ENCODE data around the gene NUDT22.

NUDT22 gene

GRCh38 chr11:64178951-64179639, 47.0 kb upstream of the NUDT22 start:
- Histone ChIP-seq H4K20me1 (ENCODE audit: control insufficient read depth, insufficient read depth, low read depth, low read length) (0 out of 2 replicates have a peak, but pooled peaks cover 6% of the 10 kb centered on the region), H3K27me3 (ENCODE audit: control insufficient read depth, low read length) (no peaks in the 10 kb centered on the region), H3K36me3 (ENCODE audit: control insufficient read depth, low read length) (peaks cover 3% of the 10 kb centered on the region; the same call in 1 of the 2 replicates), H3F3A (ENCODE audit: control insufficient read depth, insufficient read depth) (peaks cover 6% of the 10 kb centered on the region), H3K9me2 (replicated peaks; ENCODE audit: control insufficient read depth, low read length) (no peaks in the 10 kb centered on the region), H3K27ac (ENCODE audit: low read depth, low read length) (no peak overlapping the region), H3K4me3 (ENCODE audit: low read length) (no peak overlapping the region), H3K4me2 (ENCODE audit: low read length) (no peak overlapping the region), H3K9me3 (ENCODE audit: control insufficient read depth, insufficient read depth, low read length) (no peaks in the 10 kb centered on the region), H3K79me2 (ENCODE audit: control insufficient read depth, low read length) (peaks cover 35% of the 10 kb centered on the region), H3K4me1 (ENCODE audit: control insufficient read depth, low read length) (peaks cover 55% of the 10 kb centered on the region)
- no peak for TF ChIP-seq CTCF (IDR thresholded peaks at IDR 0.05; ENCODE audit: low read depth, low read length, poor library complexity, severe bottlenecking)
- TF ChIP-seq EZH2phosphoT487 (IDR thresholded peaks at IDR 0.05; ENCODE audit: borderline replicate concordance, low read length), result no peak

DNA sequence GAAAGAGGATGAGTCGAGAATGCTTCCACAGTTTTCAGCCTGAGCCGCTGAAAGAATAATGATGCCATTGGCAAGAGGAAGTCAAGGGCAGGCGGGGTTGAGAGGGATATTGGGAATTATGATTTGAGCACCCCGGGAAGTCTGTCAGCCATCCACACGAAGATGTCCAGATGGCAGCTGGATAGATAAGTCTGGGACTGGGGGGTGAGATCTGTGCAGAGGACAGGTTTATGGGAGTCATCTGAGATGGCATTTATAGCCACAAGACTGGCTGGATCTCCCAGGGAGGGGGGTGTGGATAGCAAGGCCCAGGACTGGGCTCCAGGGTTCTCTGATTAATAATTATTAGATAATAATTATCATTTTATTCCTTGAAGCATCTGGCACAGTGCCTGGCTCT, 45.2 kb upstream of the NUDT22 start:
- peaks cover 51% of the 10 kb centered on the region for H3K4me1 ChIP-seq (ENCODE audit: control insufficient read depth, low read length)
- 0 out of 2 replicates have a peak, but pooled peaks cover 6% of the 10 kb centered on the region for H4K20me1 ChIP-seq (ENCODE audit: control insufficient read depth, insufficient read depth, low read depth, low read length)
- H3F3A ChIP-seq (ENCODE audit: control insufficient read depth, insufficient read depth), result peaks cover 6% of the 10 kb centered on the region
- H3K27me3 ChIP-seq (ENCODE audit: control insufficient read depth, low read length), result no peaks in the 10 kb centered on the region
- peak overlapping the region; percentile 60 for H3K4me3 ChIP-seq (ENCODE audit: low read length)
- peak overlapping the region; percentile 83 for H3K4me2 ChIP-seq (ENCODE audit: low read length)
- H3K9me2 ChIP-seq (replicated peaks; ENCODE audit: control insufficient read depth, low read length), result no peaks in the 10 kb centered on the region
- H3K9me3 ChIP-seq (ENCODE audit: control insufficient read depth, insufficient read depth, low read length), result no peaks in the 10 kb centered on the region
- H3K27ac ChIP-seq (ENCODE audit: low read depth, low read length), result peak overlapping the region; percentile 14; the same call in 1 of the 2 replicates
- H3K79me2 ChIP-seq (ENCODE audit: control insufficient read depth, low read length), result peaks cover 49% of the 10 kb centered on the region
- peaks cover 3% of the 10 kb centered on the region; the same call in 1 of the 2 replicates for H3K36me3 ChIP-seq (ENCODE audit: control insufficient read depth, low read length)
- TF ChIP-seq CTCF (IDR thresholded peaks at IDR 0.05; ENCODE audit: low read depth, low read length, poor library complexity, severe bottlenecking) (no peak), EZH2phosphoT487 (IDR thresholded peaks at IDR 0.05; ENCODE audit: borderline replicate concordance, low read length) (no peak)

- Histone ChIP-seq H3K4me2 (ENCODE audit: low read length) (peak overlapping the region; percentile 83), H3K9me2 (replicated peaks; ENCODE audit: control insufficient read depth, low read length) (no peaks in the 10 kb centered on the region), H3F3A (ENCODE audit: control insufficient read depth, insufficient read depth) (peaks cover 5% of the 10 kb centered on the region), H3K79me2 (ENCODE audit: control insufficient read depth, low read length) (peaks cover 49% of the 10 kb centered on the region), H3K4me1 (ENCODE audit: control insufficient read depth, low read length) (peaks cover 49% of the 10 kb centered on the region), H3K4me3 (ENCODE audit: low read length) (peak overlapping the region; percentile 60), H3K9me3 (ENCODE audit: control insufficient read depth, insufficient read depth, low read length) (no peaks in the 10 kb centered on the region), H3K27ac (ENCODE audit: low read depth, low read length) (peak overlapping the region; percentile 14), H3K36me3 (ENCODE audit: control insufficient read depth, low read length) (peaks cover 3% of the 10 kb centered on the region; the same call in 1 of the 2 replicates), H4K20me1 (ENCODE audit: control insufficient read depth, insufficient read depth, low read depth, low read length) (0 out of 2 replicates have a peak, but pooled peaks cover 6% of the 10 kb centered on the region), H3K27me3 (ENCODE audit: control insufficient read depth, low read length) (no peaks in the 10 kb centered on the region)
- TF ChIP-seq CTCF (IDR thresholded peaks at IDR 0.05; ENCODE audit: low read depth, low read length, poor library complexity, severe bottlenecking), result no peak
- no peak for TF ChIP-seq EZH2phosphoT487 (IDR thresholded peaks at IDR 0.05; ENCODE audit: borderline replicate concordance, low read length)
Observed at GRCh38 chr11:64181506-64182411, 44.3 kb upstream of the NUDT22 start.

Data from DOHH2 (cell line).